ENCODE measurements around the gene LPAR1. TPM values are rescaled to one million over a fixed set of nuclear protein-coding genes. Genes with fewer than 3 reads are reported as not detected.

The LPAR1 gene
- total RNA-seq, 1 experiment from 2014 or later: 11.0 TPM

- no peak for ATAC-seq
- Histone ChIP-seq H3K9me3 (ENCODE audit: control insufficient read depth, insufficient read depth, low read depth, low read length) (no peaks in the 10 kb centered on the region), H3K27me3 (ENCODE audit: control insufficient read depth, insufficient read depth, low read length) (no peaks in the 10 kb centered on the region), H3K4me1 (ENCODE audit: control insufficient read depth, insufficient read depth, low read length) (no peaks in the 10 kb centered on the region), H3K36me3 (ENCODE audit: control insufficient read depth, insufficient read depth, low read length) (no peaks in the 10 kb centered on the region), H3K27ac (ENCODE audit: low read length) (no peak overlapping the region), H3K4me3 (ENCODE audit: low read depth in 2 of 2, low read length in 2 of 2) (no peak overlapping the region)
- POLR2A ChIA-PET: no interaction called here
- DNase-seq (ENCODE audit: low read depth, low spot score): no peak
- TF ChIP-seq SIN3A (IDR thresholded peaks at IDR 0.05; ENCODE audit: borderline replicate concordance, insufficient read depth, low read depth, low read length) (no peak), TCF7L2 (IDR thresholded peaks at IDR 0.05; ENCODE audit: low read depth, low read length) (no peak)
- in situ Hi-C loops (cut with HindIII; ENCODE audit: low pct_unique_long_range_greater_than_20kb, low sequenced_read_pairs) (no loop called here), intact Hi-C loops (cut with micrococcal nuclease; ENCODE audit: unreplicated experiment) (no loop called here)
- no TSS peak for BruUV-seq (replicated peaks)
- CTCF ChIA-PET: no interaction called here
Measured at GRCh38 chr9:111023128-111023527, 15.1 kb downstream of the LPAR1 start.

- Histone ChIP-seq H3K27ac (ENCODE audit: low read length) (no peak overlapping the region), H3K4me1 (ENCODE audit: control insufficient read depth, insufficient read depth, low read length) (no peaks in the 10 kb centered on the region), H3K4me3 (ENCODE audit: low read depth in 2 of 2, low read length in 2 of 2) (no peak overlapping the region), H3K36me3 (ENCODE audit: control insufficient read depth, insufficient read depth, low read length) (no peaks in the 10 kb centered on the region), H3K27me3 (ENCODE audit: control insufficient read depth, insufficient read depth, low read length) (no peaks in the 10 kb centered on the region), H3K9me3 (ENCODE audit: control insufficient read depth, insufficient read depth, low read depth, low read length) (no peaks in the 10 kb centered on the region)
- DNase-seq (ENCODE audit: low read depth, low spot score) (no peak), ATAC-seq (no peak)
- TF ChIP-seq POLR2AphosphoS5 (IDR thresholded peaks at IDR 0.05; ENCODE audit: low read depth, low read length) (no peak), SIN3A (IDR thresholded peaks at IDR 0.05; ENCODE audit: borderline replicate concordance, insufficient read depth, low read depth, low read length) (no peak)
- in situ Hi-C loops (cut with HindIII; ENCODE audit: low pct_unique_long_range_greater_than_20kb, low sequenced_read_pairs) (no loop called here), intact Hi-C loops (cut with micrococcal nuclease; ENCODE audit: unreplicated experiment) (no loop called here)
- POLR2A ChIA-PET: no interaction called here
- CTCF ChIA-PET: no interaction called here
- no TSS peak for BruUV-seq (replicated peaks)
Measured at GRCh38 chr9:111020594-111020993, 17.7 kb downstream of the LPAR1 start.

GRCh38 chr9:111016426-111017045 lies 21.7 kb downstream of the LPAR1 start:
- Histone ChIP-seq H3K4me1 (ENCODE audit: control insufficient read depth, insufficient read depth, low read length) (no peaks in the 10 kb centered on the region), H3K4me3 (ENCODE audit: low read depth in 2 of 2, low read length in 2 of 2) (no peak overlapping the region), H3K27ac (ENCODE audit: low read length) (no peak overlapping the region), H3K27me3 (ENCODE audit: control insufficient read depth, insufficient read depth, low read length) (no peaks in the 10 kb centered on the region), H3K36me3 (ENCODE audit: control insufficient read depth, insufficient read depth, low read length) (no peaks in the 10 kb centered on the region), H3K9me3 (ENCODE audit: control insufficient read depth, insufficient read depth, low read depth, low read length) (no peaks in the 10 kb centered on the region)
- CTCF ChIA-PET: no interaction called here
- DNase-seq (ENCODE audit: low read depth, low spot score): no peak
- POLR2A ChIA-PET: no interaction called here
- BruUV-seq (replicated peaks): no TSS peak
- in situ Hi-C loops (cut with HindIII; ENCODE audit: low pct_unique_long_range_greater_than_20kb, low sequenced_read_pairs) (no loop called here), intact Hi-C loops (cut with micrococcal nuclease; ENCODE audit: unreplicated experiment) (no loop called here)
- TF ChIP-seq CTCF (IDR thresholded peaks at IDR 0.05) (no peak), POLR2AphosphoS5 (IDR thresholded peaks at IDR 0.05; ENCODE audit: low read depth, low read length) (no peak), TCF7L2 (IDR thresholded peaks at IDR 0.05; ENCODE audit: low read depth, low read length) (no peak), SIN3A (IDR thresholded peaks at IDR 0.05; ENCODE audit: borderline replicate concordance, insufficient read depth, low read depth, low read length) (no peak), REST (IDR thresholded peaks at IDR 0.05; ENCODE audit: insufficient read depth in 1 of 2, low read depth in 2 of 2, low read length in 1 of 2) (no peak)
- ATAC-seq: no peak

Measured in Panc1 (cell line).